SK-N-MC (cell line): ENCODE results near the gene ABCA7.
"Not testable (repeated sequence)": the region's sequence is repeated elsewhere in the genome, so short reads cannot be mapped to it uniquely, and the experiment has no call there.

ENCODE experiments used
- DNase-seq: peaks from one replicate; pipeline ENCODE4 v3.0.0-alpha.2; 2011; ENCODE audit warnings: low read depth, low spot score
- H3K27ac ChIP-seq: fragments of 200-600 bp; sonication (generic); 2 replicates; pipeline ENCODE4 v1.5.1; 2016; ENCODE audit warnings: mixed run types
- H3K36me3 ChIP-seq: fragments of 200-600 bp; sonication (generic); 2 replicates; pipeline ENCODE4 v1.6.1; 2017; ENCODE audit warnings: antibody characterized with exemption, low read length, mixed read lengths; ENCODE audit not compliant: insufficient read depth
- H3K4me3 ChIP-seq: fragments of 200-600 bp; sonication (generic); 2 replicates; pipeline ENCODE4 v1.5.1; 2016
- H3K9ac ChIP-seq: fragments of 200-600 bp; sonication (generic); 2 replicates; pipeline ENCODE4 v1.8.0; 2017; ENCODE audit warnings: mixed run types, mixed read lengths; ENCODE audit not compliant: insufficient read length
- H3K9me3 ChIP-seq: fragments of 200-600 bp; sonication (generic); 2 replicates; pipeline ENCODE4 v1.6.1; 2017; ENCODE audit warnings: low read depth, mild to moderate bottlenecking, antibody characterized with exemption, low read length, moderate library complexity, mixed read lengths
- EZH2 ChIP-seq: fragments of 200-600 bp; sonication (generic); IDR thresholded peaks from one replicate; pipeline ENCODE4 v1.6.1; 2017; ENCODE audit warnings: antibody characterized with exemption
- FOXP2 ChIP-seq: optimal IDR thresholded peaks from 2 replicates; pipeline ENCODE3; 2011; ENCODE audit warnings: mild to moderate bottlenecking, moderate library complexity; ENCODE audit not compliant: insufficient read depth; ENCODE audit errors: extremely low read length, control extremely low read depth
- POLR2AphosphoS5 ChIP-seq: IDR thresholded peaks from 2 replicates; pipeline ENCODE4 v1.6.1; 2012; ENCODE audit warnings: mild to moderate bottlenecking, low read depth, low read length, borderline replicate concordance

The ABCA7 gene

DNA sequence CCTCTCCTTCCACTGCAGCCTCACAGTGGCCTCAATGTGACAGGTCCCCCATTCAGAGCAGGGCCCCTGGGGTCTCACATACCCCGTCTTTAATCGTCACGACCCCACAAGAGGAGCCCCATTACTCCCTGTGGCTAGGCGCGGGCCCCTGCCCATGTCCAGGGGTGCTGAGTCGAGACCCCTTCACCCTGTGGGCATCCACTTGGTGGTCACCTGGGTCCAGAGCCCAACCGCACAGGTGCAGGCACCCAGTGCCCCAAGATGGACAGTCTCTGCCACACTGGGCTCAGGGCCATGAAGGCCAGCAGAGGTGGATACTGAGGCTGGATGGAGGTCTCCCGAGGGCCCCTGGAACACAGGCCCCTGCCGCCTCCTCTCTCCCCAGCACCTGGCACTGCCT is 22.0 kb upstream of the ABCA7 start:
- DNase-seq: no peak
- TF ChIP-seq EZH2: no peak
- TF ChIP-seq FOXP2: no peak
- no peak for TF ChIP-seq POLR2AphosphoS5
- H3K9me3 ChIP-seq: no peaks in the 10 kb centered on the region
- H3K9ac ChIP-seq: peak overlapping the region; percentile 41
- no peak overlapping the region for H3K27ac ChIP-seq
- peaks cover 4% of the 10 kb centered on the region; the same call in 1 of the 2 replicates for H3K36me3 ChIP-seq
- 0 out of 2 replicates have a peak overlapping the region, but pooled peaks have one; percentile 22 for H3K4me3 ChIP-seq

GRCh38 chr19:1018393-1018792 is 21.5 kb upstream of the ABCA7 start:
- peak overlapping the region; percentile 25; the same call in 1 of the 2 replicates for H3K27ac ChIP-seq
- no peaks in the 10 kb centered on the region for H3K9me3 ChIP-seq
- TF ChIP-seq FOXP2 (no peak), EZH2 (no peak), POLR2AphosphoS5 (no peak)
- H3K4me3 ChIP-seq: 0 out of 2 replicates have a peak overlapping the region, but pooled peaks have one; percentile 22
- H3K36me3 ChIP-seq: no peaks in the 10 kb centered on the region; the same call in 1 of the 2 replicates
- no peak for DNase-seq
- H3K9ac ChIP-seq: peak overlapping the region; percentile 8

DNA sequence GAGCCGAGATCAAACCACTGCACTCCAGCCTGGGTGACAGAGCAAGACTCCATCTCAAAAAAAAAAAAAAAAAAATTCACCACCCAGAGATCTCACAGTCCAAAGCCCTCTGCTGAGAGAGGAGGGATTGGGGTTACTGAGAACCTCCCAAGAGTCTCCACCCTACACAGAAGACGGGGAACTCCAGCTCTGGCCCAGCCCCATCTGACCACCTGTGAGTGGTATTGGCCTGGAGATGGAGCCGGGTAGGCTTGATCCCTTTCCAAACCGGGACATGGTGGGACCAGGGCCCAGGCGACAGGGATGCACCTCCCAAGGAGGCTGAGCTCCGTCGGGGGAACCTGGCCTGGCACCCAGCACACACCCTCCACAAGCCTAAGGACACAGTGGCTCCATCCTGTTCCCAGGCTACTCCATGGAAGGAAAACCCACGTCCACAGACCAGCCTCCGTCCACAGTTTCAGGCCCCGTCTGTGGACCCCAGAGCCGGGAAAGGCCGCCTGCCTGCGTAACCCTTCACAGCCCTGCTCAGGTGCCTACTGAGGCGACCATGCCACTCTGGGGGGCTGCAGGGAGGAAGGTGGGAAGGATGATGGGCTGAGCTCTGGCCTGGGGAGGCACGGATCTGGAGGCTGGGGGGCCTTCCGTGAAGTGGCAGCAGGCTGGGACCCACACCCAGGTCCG is 20.8 kb upstream of the ABCA7 start:
- H3K36me3 ChIP-seq: no peaks in the 10 kb centered on the region; the same call in 1 of the 2 replicates
- H3K9me3 ChIP-seq: no peaks in the 10 kb centered on the region
- H3K4me3 ChIP-seq: peak overlapping the region; percentile 86
- TF ChIP-seq FOXP2: no peak
- no peak; the same call in 1 of the 2 replicates for TF ChIP-seq POLR2AphosphoS5
- no peak for TF ChIP-seq EZH2
- no peak overlapping the region; the same call in 1 of the 2 replicates for H3K27ac ChIP-seq
- DNase-seq: no peak
- H3K9ac ChIP-seq: peak overlapping the region; percentile 97

- TF ChIP-seq EZH2: no peak
- TF ChIP-seq FOXP2: no peak
- no peak for TF ChIP-seq POLR2AphosphoS5
- no peaks in the 10 kb centered on the region for H3K9me3 ChIP-seq
- no peak for DNase-seq
- no peaks in the 10 kb centered on the region; the same call in 1 of the 2 replicates for H3K36me3 ChIP-seq
- no peak overlapping the region for H3K27ac ChIP-seq
- peak overlapping the region; percentile 97 for H3K9ac ChIP-seq
- peak overlapping the region; percentile 86 for H3K4me3 ChIP-seq
Observed at GRCh38 chr19:1019616-1019961, 20.3 kb upstream of the ABCA7 start.

- Histone ChIP-seq H3K9me3 (no peaks in the 10 kb centered on the region), H3K27ac (peak overlapping the region; percentile 96), H3K4me3 (peak overlapping the region; percentile 86), H3K36me3 (no peaks in the 10 kb centered on the region), H3K9ac (peak overlapping the region; percentile 97)
- no peak for TF ChIP-seq POLR2AphosphoS5
- no peak for TF ChIP-seq EZH2
- no peak for TF ChIP-seq FOXP2
- no peak for DNase-seq
Observed at GRCh38 chr19:1019980-1020867, 19.7 kb upstream of the ABCA7 start.

GRCh38 chr19:1020868-1021425 is 19.0 kb upstream of the ABCA7 start, which contains the start of gene TMEM259:
Gene TMEM259 (minus strand): TSS chr19:1021123. CDS start chr19:1020996, 127 bp downstream.
- TF ChIP-seq FOXP2 (no peak), EZH2 (no peak), POLR2AphosphoS5 (peak; percentile 79; the same call in 1 of the 2 replicates)
- Histone ChIP-seq H3K9ac (peak within 1 kb of the TSS; percentile 97), H3K36me3 (no peaks in the 10 kb centered on the region), H3K4me3 (peak within 1 kb of the TSS; percentile 86), H3K27ac (peak within 1 kb of the TSS; percentile 96), H3K9me3 (no peaks in the 10 kb centered on the region)
- peak; percentile 94 for DNase-seq

DNA sequence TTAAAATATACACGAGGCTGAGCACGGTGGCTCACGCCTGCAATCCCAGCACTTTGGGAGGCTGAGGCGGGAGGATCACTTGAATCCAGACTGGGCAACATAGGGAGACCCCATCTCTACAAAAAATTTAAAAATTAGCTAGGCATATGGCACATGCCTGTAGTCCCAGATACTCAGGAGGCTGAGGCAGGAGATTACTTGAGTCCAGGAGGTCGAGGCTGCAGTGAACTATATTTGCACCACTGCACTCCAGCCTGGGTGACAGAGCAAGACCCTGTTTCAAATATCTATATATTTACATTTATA is 16.1 kb upstream of the ABCA7 start:
- not testable (repeated sequence) for H3K9ac ChIP-seq, DNase-seq, H3K27ac ChIP-seq, H3K36me3 ChIP-seq, H3K9me3 ChIP-seq, H3K4me3 ChIP-seq

DNA sequence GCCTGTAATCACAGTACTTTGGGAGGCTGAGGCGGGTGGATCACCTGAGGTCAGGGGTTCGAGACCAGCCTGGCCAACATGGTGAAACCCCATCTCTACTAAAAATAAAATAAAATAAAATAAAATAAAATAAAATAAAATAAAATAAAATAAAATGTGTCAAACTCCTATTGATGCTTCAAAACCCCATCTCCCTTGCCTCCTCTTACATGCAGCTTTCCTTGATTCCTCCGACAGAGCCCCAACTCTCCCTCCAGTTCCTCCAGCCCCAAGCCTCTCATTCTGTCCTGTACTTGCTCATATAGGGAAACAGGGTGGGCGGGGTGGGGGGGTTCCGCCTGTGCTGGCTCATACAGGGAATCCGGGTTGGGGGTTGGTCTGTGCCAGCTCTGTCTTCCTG is 14.8 kb upstream of the ABCA7 start:
- H3K9ac ChIP-seq, H3K27ac ChIP-seq, H3K9me3 ChIP-seq, H3K4me3 ChIP-seq, DNase-seq, H3K36me3 ChIP-seq: not testable (repeated sequence)
